ENCODE results near the gene TCAF1.
"Not testable (repeated sequence)": the region's sequence is repeated elsewhere in the genome, so short reads cannot be mapped to it uniquely, and the experiment has no call there.

The TCAF1 gene

GRCh38 chr7:143824295-143825135 lies 77.5 kb downstream of the TCAF1 start:
- H2AFZ ChIP-seq (ENCODE audit: low read depth, low read length); H3K27ac ChIP-seq (ENCODE audit: low read length); H3K36me3 ChIP-seq (ENCODE audit: insufficient read depth, low read length); H3K9me3 ChIP-seq (ENCODE audit: insufficient read depth, low read length, severe bottlenecking); H4K20me1 ChIP-seq (ENCODE audit: insufficient read depth, low read length); H3K27me3 ChIP-seq (ENCODE audit: insufficient read depth, low read length, poor library complexity); DNase-seq; H3K79me2 ChIP-seq (ENCODE audit: insufficient read depth, low read length); H3K4me3 ChIP-seq (ENCODE audit: low read depth in 1 of 2, low read length in 2 of 2); H3K4me1 ChIP-seq (ENCODE audit: insufficient read depth, low read length); ATAC-seq (ENCODE audit: insufficient read depth, low read depth); H3K4me2 ChIP-seq (ENCODE audit: insufficient read depth, low read length); H3K9ac ChIP-seq (ENCODE audit: low read depth, low read length): not testable (repeated sequence)

DNA sequence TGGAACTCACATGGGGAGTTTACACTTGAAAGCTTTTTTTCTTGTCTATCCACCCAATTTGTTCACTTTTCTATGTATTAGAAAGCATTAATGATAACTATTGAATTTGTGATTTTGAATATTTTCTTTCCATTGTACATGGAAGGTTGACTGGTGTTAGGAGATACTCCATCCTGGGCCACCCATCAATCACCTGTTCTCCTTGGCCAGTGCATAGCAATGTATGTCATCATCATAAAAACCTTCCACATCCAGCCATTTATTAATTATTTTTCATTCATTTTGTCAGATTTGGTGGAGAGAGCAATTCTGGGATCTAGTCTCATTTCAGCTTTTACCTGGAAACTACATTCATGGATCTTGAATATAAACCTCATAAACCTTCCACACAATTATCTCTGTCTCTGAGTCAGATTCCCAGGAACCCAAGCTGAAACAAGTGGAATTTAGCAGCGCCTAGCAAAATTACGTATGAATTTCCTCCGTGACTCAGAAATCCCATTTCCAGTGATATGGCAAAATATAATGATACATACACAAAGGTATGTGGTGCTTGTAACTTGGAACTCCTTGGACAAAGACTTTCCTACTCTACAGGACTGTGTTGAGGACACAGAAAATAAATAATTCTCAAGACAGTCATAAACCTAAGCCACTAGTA lies 78.2 kb downstream of the TCAF1 start:
- not testable (repeated sequence) for H4K20me1 ChIP-seq (ENCODE audit: insufficient read depth, low read length); H3K4me1 ChIP-seq (ENCODE audit: insufficient read depth, low read length); H3K9me3 ChIP-seq (ENCODE audit: insufficient read depth, low read length, severe bottlenecking); H2AFZ ChIP-seq (ENCODE audit: low read depth, low read length); H3K79me2 ChIP-seq (ENCODE audit: insufficient read depth, low read length); H3K9ac ChIP-seq (ENCODE audit: low read depth, low read length); H3K27ac ChIP-seq (ENCODE audit: low read length); H3K27me3 ChIP-seq (ENCODE audit: insufficient read depth, low read length, poor library complexity); DNase-seq; H3K36me3 ChIP-seq (ENCODE audit: insufficient read depth, low read length); H3K4me2 ChIP-seq (ENCODE audit: insufficient read depth, low read length); H3K4me3 ChIP-seq (ENCODE audit: low read depth in 1 of 2, low read length in 2 of 2); ATAC-seq (ENCODE audit: insufficient read depth, low read depth)

GRCh38 chr7:143821392-143822277 lies 80.3 kb downstream of the TCAF1 start:
- H2AFZ ChIP-seq (ENCODE audit: low read depth, low read length); H3K4me1 ChIP-seq (ENCODE audit: insufficient read depth, low read length); H3K9ac ChIP-seq (ENCODE audit: low read depth, low read length); H3K36me3 ChIP-seq (ENCODE audit: insufficient read depth, low read length); H3K9me3 ChIP-seq (ENCODE audit: insufficient read depth, low read length, severe bottlenecking); H3K4me3 ChIP-seq (ENCODE audit: low read depth in 1 of 2, low read length in 2 of 2); H3K79me2 ChIP-seq (ENCODE audit: insufficient read depth, low read length); H3K4me2 ChIP-seq (ENCODE audit: insufficient read depth, low read length); H4K20me1 ChIP-seq (ENCODE audit: insufficient read depth, low read length); H3K27me3 ChIP-seq (ENCODE audit: insufficient read depth, low read length, poor library complexity): not testable (repeated sequence)
- H3K27ac ChIP-seq (ENCODE audit: low read length): peak overlapping the region; percentile 59; the same call in 1 of the 2 replicates
- DNase-seq: peak; percentile 13
- ATAC-seq (ENCODE audit: insufficient read depth, low read depth): peak; percentile 88

- not testable (repeated sequence) for H3K36me3 ChIP-seq (ENCODE audit: insufficient read depth, low read length); H3K4me1 ChIP-seq (ENCODE audit: insufficient read depth, low read length); H3K9me3 ChIP-seq (ENCODE audit: insufficient read depth, low read length, severe bottlenecking); ATAC-seq (ENCODE audit: insufficient read depth, low read depth); DNase-seq; H3K79me2 ChIP-seq (ENCODE audit: insufficient read depth, low read length); H3K4me3 ChIP-seq (ENCODE audit: low read depth in 1 of 2, low read length in 2 of 2); H2AFZ ChIP-seq (ENCODE audit: low read depth, low read length); H3K27ac ChIP-seq (ENCODE audit: low read length); H4K20me1 ChIP-seq (ENCODE audit: insufficient read depth, low read length); H3K27me3 ChIP-seq (ENCODE audit: insufficient read depth, low read length, poor library complexity); H3K9ac ChIP-seq (ENCODE audit: low read depth, low read length); H3K4me2 ChIP-seq (ENCODE audit: insufficient read depth, low read length)
Measured at GRCh38 chr7:143817873-143818272, 84.1 kb downstream of the TCAF1 start.

- not testable (repeated sequence) for H3K9me3 ChIP-seq (ENCODE audit: insufficient read depth, low read length, severe bottlenecking); H3K9ac ChIP-seq (ENCODE audit: low read depth, low read length); H3K36me3 ChIP-seq (ENCODE audit: insufficient read depth, low read length); H3K27me3 ChIP-seq (ENCODE audit: insufficient read depth, low read length, poor library complexity); H3K4me3 ChIP-seq (ENCODE audit: low read depth in 1 of 2, low read length in 2 of 2); H2AFZ ChIP-seq (ENCODE audit: low read depth, low read length); H3K4me1 ChIP-seq (ENCODE audit: insufficient read depth, low read length); ATAC-seq (ENCODE audit: insufficient read depth, low read depth); H4K20me1 ChIP-seq (ENCODE audit: insufficient read depth, low read length); H3K27ac ChIP-seq (ENCODE audit: low read length); DNase-seq; H3K4me2 ChIP-seq (ENCODE audit: insufficient read depth, low read length); H3K79me2 ChIP-seq (ENCODE audit: insufficient read depth, low read length)
Measured at GRCh38 chr7:143816471-143817133, 85.4 kb downstream of the TCAF1 start.

DNA sequence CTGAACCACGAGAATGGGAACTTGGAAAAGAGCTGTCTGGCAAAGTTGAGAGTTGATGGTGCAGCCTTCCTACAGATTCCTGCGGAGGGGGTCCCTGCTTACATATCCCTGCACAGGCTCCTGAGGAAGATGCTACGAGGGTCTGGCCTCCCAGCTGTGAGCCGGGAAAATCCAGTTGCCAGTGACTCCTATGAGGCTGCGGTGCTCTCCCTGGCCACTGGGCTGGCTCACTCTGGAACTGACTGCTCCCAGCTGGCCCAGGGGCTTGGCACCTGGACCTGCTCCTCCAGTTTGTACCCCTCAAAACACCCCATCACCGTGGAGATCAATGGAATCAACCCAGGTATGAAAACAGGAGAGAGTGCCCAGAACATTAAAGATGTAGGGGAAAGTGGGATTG lies 91.3 kb downstream of the TCAF1 start:
- not testable (repeated sequence) for H4K20me1 ChIP-seq (ENCODE audit: insufficient read depth, low read length); H3K9me3 ChIP-seq (ENCODE audit: insufficient read depth, low read length, severe bottlenecking); H3K4me1 ChIP-seq (ENCODE audit: insufficient read depth, low read length); H2AFZ ChIP-seq (ENCODE audit: low read depth, low read length); ATAC-seq (ENCODE audit: insufficient read depth, low read depth); H3K27me3 ChIP-seq (ENCODE audit: insufficient read depth, low read length, poor library complexity); H3K9ac ChIP-seq (ENCODE audit: low read depth, low read length); H3K27ac ChIP-seq (ENCODE audit: low read length); H3K79me2 ChIP-seq (ENCODE audit: insufficient read depth, low read length); DNase-seq; H3K4me2 ChIP-seq (ENCODE audit: insufficient read depth, low read length); H3K4me3 ChIP-seq (ENCODE audit: low read depth in 1 of 2, low read length in 2 of 2); H3K36me3 ChIP-seq (ENCODE audit: insufficient read depth, low read length)

GRCh38 chr7:143806664-143807071 lies 95.3 kb downstream of the TCAF1 start:
- not testable (repeated sequence) for H4K20me1 ChIP-seq (ENCODE audit: insufficient read depth, low read length); H2AFZ ChIP-seq (ENCODE audit: low read depth, low read length); H3K4me1 ChIP-seq (ENCODE audit: insufficient read depth, low read length); H3K79me2 ChIP-seq (ENCODE audit: insufficient read depth, low read length); H3K36me3 ChIP-seq (ENCODE audit: insufficient read depth, low read length); H3K9me3 ChIP-seq (ENCODE audit: insufficient read depth, low read length, severe bottlenecking); ATAC-seq (ENCODE audit: insufficient read depth, low read depth); H3K27me3 ChIP-seq (ENCODE audit: insufficient read depth, low read length, poor library complexity); DNase-seq; H3K9ac ChIP-seq (ENCODE audit: low read depth, low read length); H3K4me2 ChIP-seq (ENCODE audit: insufficient read depth, low read length); H3K27ac ChIP-seq (ENCODE audit: low read length); H3K4me3 ChIP-seq (ENCODE audit: low read depth in 1 of 2, low read length in 2 of 2)
